ENCODE measurements around the gene KIF26B. TPM values are rescaled to one million over a fixed set of nuclear protein-coding genes. Genes with fewer than 3 reads are reported as not detected.
A peak's percentile ranks its signal among the peaks of the same experiment; 100 is the strongest.

KIF26B gene
- polyA plus RNA-seq, 1 of the 3 experiments (the other 2 are of a cell fraction), result 2.6 TPM

DNA sequence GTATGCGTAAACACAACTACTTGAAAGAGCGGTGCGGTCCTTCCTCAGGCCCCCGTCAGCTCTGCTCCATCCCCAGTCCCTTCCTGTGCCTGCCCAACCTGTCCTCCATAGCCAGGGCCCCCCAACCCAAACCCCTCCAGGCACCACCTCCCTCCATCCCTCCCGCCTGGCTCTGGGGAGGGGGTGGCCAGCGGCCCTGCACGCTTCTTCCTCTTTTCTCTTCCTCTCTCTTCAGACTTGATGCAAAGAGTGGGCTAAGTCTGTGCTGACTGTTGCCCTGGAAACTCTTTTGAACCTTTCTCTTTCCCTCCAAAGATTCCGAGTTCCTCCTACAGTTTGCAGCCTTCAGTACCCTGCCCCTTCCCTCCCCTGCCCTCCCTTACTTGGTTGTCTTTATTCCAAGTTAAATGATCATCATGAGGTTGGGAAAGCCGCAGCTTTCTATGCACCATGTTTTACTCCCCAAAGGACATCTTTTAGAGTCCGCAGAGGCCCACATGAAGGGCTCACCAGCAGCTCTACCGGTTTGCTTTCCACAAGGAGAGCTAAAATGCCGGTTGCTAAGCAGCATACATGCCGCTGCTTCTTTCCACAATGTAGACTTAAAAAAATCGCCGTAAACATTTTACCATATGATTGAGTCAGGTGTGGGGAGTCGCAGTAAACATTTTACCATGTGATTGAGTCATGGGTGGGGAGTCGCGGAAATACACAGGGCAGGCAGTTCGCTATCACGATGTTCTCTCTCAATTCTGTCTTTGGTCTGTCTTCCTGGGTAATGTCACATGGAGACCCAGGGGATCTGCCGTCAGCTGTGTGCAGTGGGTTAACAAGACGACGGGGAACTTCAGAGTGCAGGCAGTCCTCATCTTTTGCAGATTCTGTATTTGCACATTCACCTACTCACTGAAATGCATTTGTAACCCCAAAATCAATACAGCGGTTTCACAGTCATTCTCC lies 525.3 kb downstream of the KIF26B start:
- no peak for TF ChIP-seq TAF1 (IDR thresholded peaks at IDR 0.05; ENCODE audit: borderline replicate concordance, low read depth, low read length)
- no peak for TF ChIP-seq RAD21 (IDR thresholded peaks at IDR 0.05; ENCODE audit: low read length)
- no peak for TF ChIP-seq PBX3 (IDR thresholded peaks at IDR 0.05)
- TF ChIP-seq MXI1 (IDR thresholded peaks at IDR 0.05; ENCODE audit: low read depth, low read length), result no peak
- TF ChIP-seq IRF3 (IDR thresholded peaks at IDR 0.05; ENCODE audit: low read depth, low read length), result no peak
- no peak for TF ChIP-seq RCOR1 (IDR thresholded peaks at IDR 0.05; ENCODE audit: low read length)
- TF ChIP-seq, protein P1, sequence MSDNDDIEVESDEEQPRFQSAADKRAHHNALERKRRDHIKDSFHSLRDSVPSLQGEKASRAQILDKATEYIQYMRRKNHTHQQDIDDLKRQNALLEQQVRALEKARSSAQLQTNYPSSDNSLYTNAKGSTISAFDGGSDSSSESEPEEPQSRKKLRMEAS (IDR thresholded peaks at IDR 0.05; ENCODE audit: low read depth), result no peak
- no peak for TF ChIP-seq POLR2AphosphoS5 (IDR thresholded peaks at IDR 0.05; ENCODE audit: low read depth, low read length)
- TF ChIP-seq NRF1 (IDR thresholded peaks at IDR 0.05; ENCODE audit: low read depth, low read length), result no peak
- TF ChIP-seq REST (IDR thresholded peaks at IDR 0.05; ENCODE audit: low read depth, low read length), result no peak
- TF ChIP-seq, protein P2, sequence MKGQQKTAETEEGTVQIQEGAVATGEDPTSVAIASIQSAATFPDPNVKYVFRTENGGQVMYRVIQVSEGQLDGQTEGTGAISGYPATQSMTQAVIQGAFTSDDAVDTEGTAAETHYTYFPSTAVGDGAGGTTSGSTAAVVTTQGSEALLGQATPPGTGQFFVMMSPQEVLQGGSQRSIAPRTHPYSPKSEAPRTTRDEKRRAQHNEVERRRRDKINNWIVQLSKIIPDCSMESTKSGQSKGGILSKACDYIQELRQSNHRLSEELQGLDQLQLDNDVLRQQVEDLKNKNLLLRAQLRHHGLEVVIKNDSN (IDR thresholded peaks at IDR 0.05; ENCODE audit: borderline replicate concordance, low read depth), result no peak
- TF ChIP-seq ELF1 (IDR thresholded peaks at IDR 0.05), result no peak
- no peak for TF ChIP-seq GATA2 (CRISPR knock-in tag; IDR thresholded peaks at IDR 0.05)
- no peak for TF ChIP-seq SMC3 (IDR thresholded peaks at IDR 0.05; ENCODE audit: low read depth, low read length)
- no peak for TF ChIP-seq MEF2A (IDR thresholded peaks at IDR 0.05; ENCODE audit: borderline replicate concordance, low read depth)
- Histone ChIP-seq H2AFZ (ENCODE audit: low read depth) (no peak overlapping the region), H4K20me1 (ENCODE audit: insufficient read depth) (no peaks in the 10 kb centered on the region), H3K4me3 (ENCODE audit: low read depth in 2 of 2, low read length in 1 of 2) (no peak overlapping the region), H3K9me2 (no peaks in the 10 kb centered on the region), H3K9me3 (no peaks in the 10 kb centered on the region), H3K36me3 (replicated peaks in 1 of 2; ENCODE audit: control insufficient read depth in 1 of 2, insufficient read depth in 2 of 2, low read length in 1 of 2) (peaks cover 0 to 36% of the 10 kb centered on the region in 2 experiments), H3K27me3 (ENCODE audit: insufficient read depth) (no peaks in the 10 kb centered on the region), H3K9ac (no peak overlapping the region), H3K4me2 (no peak overlapping the region), H3K79me2 (ENCODE audit: insufficient read depth) (no peaks in the 10 kb centered on the region), H3K4me1 (ENCODE audit: control insufficient read depth in 1 of 2, insufficient read depth in 2 of 2, low read depth in 1 of 2, low read length in 1 of 2) (peaks cover 0 to 31% of the 10 kb centered on the region in 2 experiments; a peak in 2 of 4 replicates), H3K27ac (ENCODE audit: low read depth in 2 of 2, low read length in 1 of 2) (peak overlapping the region in 1 of 2 experiments; percentile 31; a peak in 1 of 4 replicates), H3F3A (replicated peaks; ENCODE audit: insufficient read depth) (no peaks in the 10 kb centered on the region)
- CTCF ChIA-PET, result interaction anchor here (0.6 kb wide), 1 partner anchor 527 kb away, joined by 3 read pairs; no protein-coding TSS in a partner anchor
- 91% methylated on average over 24 of the region's 24 CpGs for WGBS (ENCODE audit: low lambda C conversion rate)
- POLR2A ChIA-PET, result no interaction called here
- no peak for DNase-seq

Data from SK-N-SH (cell line).